Activated T-cell treated with anti-CD3 and anti-CD28 coated beads, Interleukin-2, amount 50 U/mL, for 72 hours (primary cell): ENCODE measurements around the gene CTDSPL. TPM values are rescaled to one million over a fixed set of nuclear protein-coding genes. Genes with fewer than 3 reads are reported as not detected.

Experiments used
- ATAC-seq, 2 donors: fragments of 150-1000 bp; cut with Tn5 transposase; replicated peaks in 1 of 2; 2 replicates each; pipeline ENCODE4 v1.10.0; 2021; ENCODE audit warnings: moderate library complexity in 2 of 2, mild to moderate bottlenecking in 1 of 2
- DNase-seq, 2 donors: peaks; one replicate each; pipeline ENCODE4 v3.0.0; 2021 to 2022; ENCODE audit warnings: mixed read lengths in 1 of 2
- H3K27ac Mint-ChIP-seq: one replicate; pipeline ENCODE4 v1.8.0; 2022; ENCODE audit warnings: mild to moderate bottlenecking, moderate library complexity, mixed read lengths
- H3K27me3 Mint-ChIP-seq: one replicate; pipeline ENCODE4 v1.8.0; 2022; ENCODE audit warnings: low read depth, mixed read lengths
- H3K36me3 Mint-ChIP-seq, 2 donors: one replicate each; pipeline ENCODE4 v1.8.0; 2022; ENCODE audit warnings: mixed read lengths in 2 of 2, mild to moderate bottlenecking in 1 of 2; ENCODE audit not compliant: insufficient read depth in 2 of 2
- H3K4me1 Mint-ChIP-seq: one replicate; pipeline ENCODE4 v1.8.0; 2022; ENCODE audit warnings: low read depth, mixed read lengths
- H3K4me3 Mint-ChIP-seq, 2 donors: one replicate each; pipeline ENCODE4 v1.8.0; 2022; ENCODE audit warnings: mild to moderate bottlenecking in 2 of 2, mixed read lengths in 2 of 2, moderate library complexity in 2 of 2
- H3K9me3 Mint-ChIP-seq, 2 donors: one replicate each; pipeline ENCODE4 v1.8.0; 2022; ENCODE audit warnings: mixed read lengths in 2 of 2
- total RNA-seq, 2 donors: library from RNA; stranded (reverse); gene quantifications; one replicate each; pipeline ENCODE4 v1.2.3, GENCODE V29; 2022

Gene CTDSPL
- total RNA-seq, 2 donors from 2014 or later: 6.3 to 7.0 TPM

- no peak for DNase-seq
- Mint-ChIP-seq H3K4me1 (peaks cover 29% of the 10 kb centered on the region), H3K27ac (no peak overlapping the region), H3K9me3 (no peaks in the 10 kb centered on the region), H3K4me3 (no peak overlapping the region), H3K27me3 (peaks cover 13% of the 10 kb centered on the region), H3K36me3 (no peaks in the 10 kb centered on the region)
- ATAC-seq: no peak
Observed at GRCh38 chr3:37859354-37859753, 2.3 kb upstream of the CTDSPL start.

GRCh38 chr3:37859908-37860199 lies 1.8 kb upstream of the CTDSPL start:
- H3K27me3 Mint-ChIP-seq: peaks cover 13% of the 10 kb centered on the region
- peak overlapping the region; percentile 66 to 90 for H3K4me3 Mint-ChIP-seq
- H3K27ac Mint-ChIP-seq: peak overlapping the region; percentile 45
- H3K9me3 Mint-ChIP-seq: no peaks in the 10 kb centered on the region
- no peaks in the 10 kb centered on the region for H3K36me3 Mint-ChIP-seq
- ATAC-seq (no peak), DNase-seq (no peak)
- peaks cover 29% of the 10 kb centered on the region for H3K4me1 Mint-ChIP-seq

- peaks cover 24% of the 10 kb centered on the region for H3K4me1 Mint-ChIP-seq
- no peak overlapping the region for H3K27ac Mint-ChIP-seq
- no peaks in the 10 kb centered on the region for H3K9me3 Mint-ChIP-seq
- peak overlapping the region; percentile 81 to 83 for H3K4me3 Mint-ChIP-seq
- peaks cover 8% of the 10 kb centered on the region for H3K27me3 Mint-ChIP-seq
- no peaks in the 10 kb centered on the region for H3K36me3 Mint-ChIP-seq
- ATAC-seq (peak; percentile 44 to 48), DNase-seq (peak; percentile 59 to 71)
Observed at GRCh38 chr3:37862219-37862902, 681 bp downstream of the CTDSPL start.

- ATAC-seq (no peak), DNase-seq (no peak)
- peaks cover 8% of the 10 kb centered on the region for H3K27me3 Mint-ChIP-seq
- no peaks in the 10 kb centered on the region for H3K36me3 Mint-ChIP-seq
- no peaks in the 10 kb centered on the region for H3K9me3 Mint-ChIP-seq
- H3K27ac Mint-ChIP-seq: no peak overlapping the region
- H3K4me1 Mint-ChIP-seq: peaks cover 24% of the 10 kb centered on the region
- H3K4me3 Mint-ChIP-seq: peak overlapping the region; percentile 81 to 83
Observed at GRCh38 chr3:37862903-37863815, 1.5 kb downstream of the CTDSPL start.

DNA sequence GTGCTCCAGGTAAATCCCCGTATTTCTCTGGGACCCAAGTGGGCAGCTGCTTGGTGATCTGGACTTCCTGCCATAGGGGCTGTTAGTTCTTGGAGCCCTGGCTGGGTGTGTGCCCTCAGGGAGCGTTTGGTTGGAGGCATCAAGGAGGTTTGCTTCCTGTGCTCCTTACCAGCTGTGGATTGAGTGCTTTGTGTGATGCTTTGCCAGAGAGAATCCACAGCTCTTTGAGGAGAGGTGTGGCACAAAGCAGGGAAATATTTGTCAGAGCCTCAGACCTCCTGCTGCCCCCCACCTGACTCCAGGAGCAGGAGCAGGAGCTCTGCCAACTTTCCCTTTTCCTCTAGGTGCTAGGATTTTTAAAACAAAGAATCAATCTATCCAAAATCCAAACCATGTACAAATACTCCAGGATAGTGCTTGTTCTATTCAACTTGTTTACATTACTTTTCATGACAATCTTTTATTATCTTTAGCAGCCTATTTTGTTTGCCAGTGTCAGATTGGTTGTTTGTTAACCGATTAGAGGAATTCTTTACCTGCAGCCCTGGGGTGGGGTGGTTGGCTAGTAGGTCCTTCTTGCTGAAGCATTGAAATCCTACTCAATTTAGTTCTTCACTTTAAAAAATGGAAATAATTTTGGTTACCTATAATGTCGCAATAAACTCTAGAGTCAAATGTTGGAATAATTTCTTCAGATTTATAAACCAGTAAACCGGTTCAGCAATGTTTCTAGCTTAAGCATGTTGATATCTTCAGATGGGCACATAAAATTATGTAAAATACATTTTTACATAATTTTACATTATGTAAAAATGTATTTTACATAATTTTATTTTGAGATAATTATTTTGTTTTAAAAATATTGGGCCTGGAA lies 2.5 kb downstream of the CTDSPL start:
- Mint-ChIP-seq H3K4me3 (no peak overlapping the region), H3K4me1 (peaks cover 24% of the 10 kb centered on the region), H3K27ac (no peak overlapping the region), H3K36me3 (no peaks in the 10 kb centered on the region), H3K27me3 (peaks cover 8% of the 10 kb centered on the region), H3K9me3 (no peaks in the 10 kb centered on the region)
- no peak for DNase-seq
- ATAC-seq: no peak

GRCh38 chr3:37864904-37865303 lies 3.2 kb downstream of the CTDSPL start:
- DNase-seq (peak in 1 of 2 donors; percentile 26), ATAC-seq (no peak)
- H3K27me3 Mint-ChIP-seq: peaks cover 8% of the 10 kb centered on the region

DNA sequence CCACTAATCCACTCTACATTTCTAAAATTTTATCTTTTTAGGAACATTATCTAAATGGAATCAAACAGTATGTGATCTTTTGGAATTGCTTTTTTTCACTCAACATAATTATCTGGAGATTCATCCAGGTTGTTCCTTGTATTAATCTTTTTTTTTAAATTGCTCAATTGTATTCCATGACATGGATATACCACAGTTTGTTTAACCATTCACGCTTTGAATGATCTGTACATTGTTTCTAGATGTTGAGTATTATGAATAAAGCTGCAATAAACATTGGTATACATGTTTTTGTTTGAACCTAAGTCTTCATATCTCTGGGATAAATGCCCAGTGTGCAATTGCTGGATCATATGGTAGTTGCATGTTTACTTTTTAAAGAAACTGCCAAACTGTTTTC lies 5.5 kb downstream of the CTDSPL start:
- H3K27me3 Mint-ChIP-seq: peaks cover 20% of the 10 kb centered on the region
- ATAC-seq: no peak
- H3K36me3 Mint-ChIP-seq: peaks cover 10 to 13% of the 10 kb centered on the region in 2 donors
- peaks cover 7 to 12% of the 10 kb centered on the region in 2 donors for H3K9me3 Mint-ChIP-seq
- peaks cover 11% of the 10 kb centered on the region for H3K4me1 Mint-ChIP-seq
- no peak overlapping the region for H3K4me3 Mint-ChIP-seq
- no peak for DNase-seq
- H3K27ac Mint-ChIP-seq: no peak overlapping the region

More at GRCh38 chr3:37864904-37865303, 3.2 kb downstream of the CTDSPL start:
- Mint-ChIP-seq H3K27ac (no peak overlapping the region), H3K9me3 (no peaks in the 10 kb centered on the region), H3K4me3 (no peak overlapping the region), H3K36me3 (peaks cover 0 to under 1% of the 10 kb centered on the region in 2 donors), H3K4me1 (peaks cover 23% of the 10 kb centered on the region)

DNA sequence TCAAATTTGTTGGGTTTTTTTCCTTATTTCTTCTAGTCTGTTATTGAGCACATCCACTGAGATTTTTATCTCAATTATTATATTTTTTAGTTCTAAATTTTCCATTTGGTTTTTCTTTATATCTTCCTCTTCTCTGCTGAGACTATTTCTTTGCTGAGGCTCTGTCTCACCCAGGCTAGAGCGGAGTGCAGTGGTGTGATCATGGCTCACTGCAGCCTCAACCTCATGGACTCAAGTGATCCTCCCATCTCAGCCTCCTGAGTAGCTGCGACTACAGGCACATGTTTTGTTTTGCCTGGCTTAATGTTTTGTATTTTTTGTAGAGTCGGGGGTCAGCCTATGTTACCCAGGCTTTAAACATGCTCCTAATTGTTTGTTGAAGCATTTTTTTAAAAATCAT lies 10.2 kb downstream of the CTDSPL start:
- ATAC-seq (no peak), DNase-seq (no peak)
- Mint-ChIP-seq H3K36me3 (peaks cover 12 to 18% of the 10 kb centered on the region in 2 donors), H3K27me3 (peaks cover 13% of the 10 kb centered on the region), H3K9me3 (peaks cover 7 to 14% of the 10 kb centered on the region in 2 donors), H3K4me3 (no peak overlapping the region), H3K27ac (no peak overlapping the region), H3K4me1 (no peaks in the 10 kb centered on the region)

GRCh38 chr3:37872413-37873160 lies 10.9 kb downstream of the CTDSPL start:
- peaks cover 13% of the 10 kb centered on the region for H3K27me3 Mint-ChIP-seq
- H3K9me3 Mint-ChIP-seq: peaks cover 7 to 14% of the 10 kb centered on the region in 2 donors
- ATAC-seq: no peak
- no peak for DNase-seq
- H3K27ac Mint-ChIP-seq: no peak overlapping the region
- peaks cover 12 to 18% of the 10 kb centered on the region in 2 donors for H3K36me3 Mint-ChIP-seq
- no peaks in the 10 kb centered on the region for H3K4me1 Mint-ChIP-seq
- no peak overlapping the region for H3K4me3 Mint-ChIP-seq

- Mint-ChIP-seq H3K36me3 (peaks cover 10 to 13% of the 10 kb centered on the region in 2 donors), H3K27me3 (peaks cover 9% of the 10 kb centered on the region), H3K4me3 (no peak overlapping the region), H3K9me3 (peaks cover 7 to 9% of the 10 kb centered on the region in 2 donors), H3K27ac (no peak overlapping the region), H3K4me1 (no peaks in the 10 kb centered on the region)
- DNase-seq (no peak), ATAC-seq (no peak)
Observed at GRCh38 chr3:37876279-37876678, 14.6 kb downstream of the CTDSPL start.

GRCh38 chr3:37882711-37883110 lies 21.0 kb downstream of the CTDSPL start:
- Mint-ChIP-seq H3K36me3 (no peaks in the 10 kb centered on the region), H3K4me1 (no peaks in the 10 kb centered on the region), H3K27ac (no peak overlapping the region), H3K4me3 (no peak overlapping the region), H3K27me3 (no peaks in the 10 kb centered on the region), H3K9me3 (no peaks in the 10 kb centered on the region)
- DNase-seq (no peak), ATAC-seq (no peak)

DNA sequence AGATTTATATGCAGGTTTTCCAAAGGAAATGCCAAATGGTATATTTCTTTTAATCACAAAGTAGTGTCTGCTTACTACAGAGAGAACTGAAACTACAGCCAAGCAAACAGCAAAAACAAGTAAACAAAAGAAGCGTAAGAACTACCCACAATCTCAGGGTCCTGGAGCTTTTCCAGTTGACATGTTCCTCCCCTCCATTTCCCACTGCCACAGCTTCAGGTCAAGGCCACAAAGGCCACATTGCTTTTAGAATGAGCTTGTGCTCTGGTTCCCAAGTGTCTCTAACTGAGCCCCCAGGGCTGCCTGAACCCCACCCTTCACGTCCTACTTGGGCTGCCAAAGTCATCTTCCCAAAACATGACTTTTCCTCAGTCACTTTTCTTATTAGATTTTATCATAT lies 24.1 kb downstream of the CTDSPL start:
- no peaks in the 10 kb centered on the region for H3K27me3 Mint-ChIP-seq
- no peaks in the 10 kb centered on the region for H3K9me3 Mint-ChIP-seq
- H3K27ac Mint-ChIP-seq: no peak overlapping the region
- H3K4me1 Mint-ChIP-seq: no peaks in the 10 kb centered on the region
- ATAC-seq (no peak), DNase-seq (no peak)
- no peaks in the 10 kb centered on the region for H3K36me3 Mint-ChIP-seq
- H3K4me3 Mint-ChIP-seq: no peak overlapping the region
